ENCODE measurements around the gene PGRMC2.

PGRMC2 gene

GRCh38 chr4:128287141-128287870, at the start of gene PGRMC2:
TSS of gene PGRMC2 (minus strand) at chr4:128287813. CDS start at chr4:128287790, 23 bp downstream.
- no peak for TF ChIP-seq CTCF (conservative IDR thresholded peaks at IDR 0.05; ENCODE audit: control insufficient read depth, insufficient read depth, low read depth, low read length)
- H3K4me3 ChIP-seq (ENCODE audit: control insufficient read depth, low read depth, low read length), result peak within 1 kb of the TSS; percentile 74
- DNase-seq (ENCODE audit: low read depth), result peak; percentile 24

GRCh38 chr4:128335541-128335940, 47.9 kb upstream of the PGRMC2 start:
- no peak for DNase-seq (ENCODE audit: low read depth)
- TF ChIP-seq CTCF (conservative IDR thresholded peaks at IDR 0.05; ENCODE audit: control insufficient read depth, insufficient read depth, low read depth, low read length), result no peak
- H3K4me3 ChIP-seq (ENCODE audit: control insufficient read depth, low read depth, low read length), result no peak overlapping the region

GRCh38 chr4:128334256-128334655, 46.6 kb upstream of the PGRMC2 start:
- H3K4me3 ChIP-seq (ENCODE audit: control insufficient read depth, low read depth, low read length), result no peak overlapping the region
- DNase-seq (ENCODE audit: low read depth), result no peak
- no peak for TF ChIP-seq CTCF (conservative IDR thresholded peaks at IDR 0.05; ENCODE audit: control insufficient read depth, insufficient read depth, low read depth, low read length)

GRCh38 chr4:128333309-128334018, 45.9 kb upstream of the PGRMC2 start:
- DNase-seq (ENCODE audit: low read depth), result no peak
- TF ChIP-seq CTCF (conservative IDR thresholded peaks at IDR 0.05; ENCODE audit: control insufficient read depth, insufficient read depth, low read depth, low read length), result no peak
- no peak overlapping the region for H3K4me3 ChIP-seq (ENCODE audit: control insufficient read depth, low read depth, low read length)

GRCh38 chr4:128332081-128332480, 44.5 kb upstream of the PGRMC2 start:
- no peak for DNase-seq (ENCODE audit: low read depth)
- H3K4me3 ChIP-seq (ENCODE audit: control insufficient read depth, low read depth, low read length), result no peak overlapping the region
- TF ChIP-seq CTCF (conservative IDR thresholded peaks at IDR 0.05; ENCODE audit: control insufficient read depth, insufficient read depth, low read depth, low read length), result no peak

GRCh38 chr4:128329638-128330037, 42.0 kb upstream of the PGRMC2 start:
- no peak for TF ChIP-seq CTCF (conservative IDR thresholded peaks at IDR 0.05; ENCODE audit: control insufficient read depth, insufficient read depth, low read depth, low read length)
- no peak for DNase-seq (ENCODE audit: low read depth)
- no peak overlapping the region for H3K4me3 ChIP-seq (ENCODE audit: control insufficient read depth, low read depth, low read length)

All from fibroblast of mammary gland (primary cell).